GM18526 (cell line): ENCODE measurements around the gene SORL1-AS1.

ENCODE experiments used
- POLR2A ChIP-seq: IDR thresholded peaks from 3 replicates; pipeline ENCODE4 v1.6.1; 2011; ENCODE audit not compliant: insufficient read length; ENCODE audit errors: extremely low read depth

SORL1-AS1 gene

GRCh38 chr11:121431820-121432526 lies 20.8 kb downstream of the SORL1-AS1 start:
- TF ChIP-seq POLR2A = no peak

- no peak for TF ChIP-seq POLR2A
Observed at GRCh38 chr11:121429556-121429955, 23.2 kb downstream of the SORL1-AS1 start.

DNA sequence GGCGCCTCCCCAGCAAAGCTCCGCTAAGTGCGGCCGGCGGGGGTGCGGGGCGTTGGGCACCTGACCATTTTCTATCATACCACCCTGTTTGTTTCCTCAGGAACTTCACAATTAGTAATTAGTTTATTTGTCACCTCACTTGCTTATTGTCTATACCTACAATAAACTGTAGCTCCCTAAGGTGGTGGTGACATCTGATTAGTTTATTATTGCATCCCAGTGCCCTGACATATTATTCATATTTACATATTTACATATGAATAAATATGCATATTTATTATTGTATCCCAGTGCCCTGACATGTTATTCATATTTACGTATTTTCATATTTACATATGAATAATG lies 25.4 kb downstream of the SORL1-AS1 start:
- TF ChIP-seq POLR2A = no peak

DNA sequence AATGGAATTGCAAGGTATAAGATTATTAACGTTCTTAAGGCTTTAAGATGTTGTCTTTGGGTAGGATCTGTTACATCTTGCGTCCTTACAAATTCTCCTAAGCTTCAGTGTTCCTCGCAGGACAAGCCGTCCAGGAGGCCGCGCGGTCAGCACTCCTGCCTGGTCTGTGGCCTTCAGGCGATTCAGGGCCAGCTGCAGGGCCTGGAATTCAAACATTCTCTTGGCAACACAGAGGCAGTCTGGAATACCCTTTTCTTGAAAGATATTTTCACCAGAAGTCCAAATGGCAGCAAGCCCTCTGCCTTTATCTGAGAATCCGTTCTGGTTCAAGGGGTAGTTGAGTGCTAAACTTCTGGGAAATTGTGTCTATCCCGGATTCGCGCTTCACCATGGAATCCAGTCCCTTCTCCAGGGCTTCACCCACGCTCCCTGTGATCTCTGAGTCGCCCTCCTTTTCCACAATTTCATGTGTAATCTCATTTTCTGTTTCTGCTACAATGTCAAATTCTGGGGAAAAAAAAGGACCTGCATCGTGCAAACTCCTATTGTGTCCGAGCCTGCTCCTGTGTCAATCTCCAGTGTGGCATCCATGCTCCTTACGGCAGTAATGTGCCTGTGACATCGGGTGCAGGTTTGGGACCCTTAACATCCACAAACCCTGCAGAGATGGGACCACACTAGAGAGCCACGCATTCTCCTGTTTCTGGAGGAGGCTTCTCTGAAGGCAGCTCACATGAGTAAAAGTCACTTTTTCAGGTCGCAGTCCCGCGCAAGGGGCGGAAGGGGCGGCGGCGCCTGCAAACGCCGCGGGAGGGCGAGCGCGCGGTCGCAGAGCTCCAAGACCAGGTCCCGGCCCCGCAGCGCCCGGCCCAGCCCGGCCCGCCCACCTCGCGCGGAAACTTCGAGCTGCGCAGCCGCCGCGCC lies 26.0 kb downstream of the SORL1-AS1 start:
- TF ChIP-seq POLR2A = no peak

DNA sequence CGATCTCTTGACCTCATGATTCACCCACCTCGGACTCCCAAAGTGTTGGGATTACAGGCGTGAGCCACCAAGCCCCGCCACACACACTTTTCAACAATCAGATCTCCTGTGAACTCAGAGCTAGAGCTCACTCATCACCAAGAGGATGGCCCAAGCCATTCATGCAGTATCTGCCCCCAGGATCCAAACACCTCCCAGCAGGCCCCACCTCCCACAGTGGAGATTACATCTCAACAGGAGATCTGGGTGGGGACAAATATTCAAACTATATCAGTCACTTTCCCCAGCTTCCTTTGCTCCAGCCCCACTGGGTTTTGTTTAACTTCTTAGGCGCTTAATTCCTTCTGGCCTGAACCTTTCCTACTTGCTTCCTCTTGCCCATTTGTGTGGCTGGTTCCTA lies 26.9 kb downstream of the SORL1-AS1 start:
- no peak for TF ChIP-seq POLR2A

DNA sequence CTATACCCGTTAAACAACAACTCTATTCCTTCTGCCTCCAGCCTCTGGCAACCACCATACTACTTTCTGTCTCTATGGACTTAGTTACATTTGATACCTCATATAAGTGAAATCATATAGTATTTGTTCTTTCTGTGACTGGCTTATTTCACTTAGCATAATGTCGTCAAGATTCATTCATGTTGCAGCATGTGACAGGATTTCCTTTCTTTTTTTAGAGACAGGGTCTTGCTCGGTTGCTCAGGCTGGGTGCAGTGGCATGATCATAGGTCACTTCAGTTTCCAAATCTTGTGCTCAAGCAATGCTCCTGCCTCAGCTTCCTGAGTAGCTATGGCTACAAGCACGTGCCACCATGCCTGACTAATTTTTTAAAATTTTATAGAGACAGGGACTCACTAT lies 30.1 kb downstream of the SORL1-AS1 start:
- no peak for TF ChIP-seq POLR2A

DNA sequence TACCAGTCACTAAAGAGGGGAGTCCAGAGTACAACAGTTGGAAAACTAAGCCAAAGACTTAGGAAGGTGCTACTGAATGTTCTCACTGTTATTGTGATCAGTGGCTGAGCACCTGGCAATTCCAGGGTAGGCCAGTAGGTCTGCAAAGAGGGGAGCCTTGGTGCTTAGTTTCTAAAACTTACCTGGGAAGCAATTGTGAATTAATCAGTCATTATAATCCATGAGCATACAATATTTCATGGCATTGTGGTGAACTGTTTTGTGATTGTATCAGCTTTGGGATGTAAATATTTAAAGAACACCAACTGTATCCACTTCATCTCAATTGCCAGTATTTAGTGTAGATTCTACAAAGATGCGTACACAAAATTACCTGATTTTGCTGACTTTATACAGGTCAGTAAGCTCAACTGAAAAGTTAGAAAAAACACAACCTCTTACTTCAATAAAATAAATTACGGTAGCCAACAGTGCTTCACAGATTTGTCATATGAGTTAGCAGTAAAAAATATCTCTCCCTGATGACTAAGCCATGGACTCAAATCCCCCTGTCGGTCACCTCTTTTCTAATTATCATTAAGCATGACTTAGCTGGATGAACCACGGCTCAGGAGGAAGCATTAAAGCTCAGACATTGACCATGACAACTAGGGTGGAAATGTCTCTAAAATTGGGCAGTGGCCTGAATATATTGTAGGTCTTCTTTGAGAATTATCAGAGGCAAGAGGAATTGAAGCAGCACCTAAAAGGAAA lies 31.4 kb downstream of the SORL1-AS1 start:
- TF ChIP-seq POLR2A = no peak

- TF ChIP-seq POLR2A = no peak
Observed at GRCh38 chr11:121420398-121420797, 32.4 kb downstream of the SORL1-AS1 start.

- no peak for TF ChIP-seq POLR2A
Observed at GRCh38 chr11:121419836-121420235, 32.9 kb downstream of the SORL1-AS1 start.

DNA sequence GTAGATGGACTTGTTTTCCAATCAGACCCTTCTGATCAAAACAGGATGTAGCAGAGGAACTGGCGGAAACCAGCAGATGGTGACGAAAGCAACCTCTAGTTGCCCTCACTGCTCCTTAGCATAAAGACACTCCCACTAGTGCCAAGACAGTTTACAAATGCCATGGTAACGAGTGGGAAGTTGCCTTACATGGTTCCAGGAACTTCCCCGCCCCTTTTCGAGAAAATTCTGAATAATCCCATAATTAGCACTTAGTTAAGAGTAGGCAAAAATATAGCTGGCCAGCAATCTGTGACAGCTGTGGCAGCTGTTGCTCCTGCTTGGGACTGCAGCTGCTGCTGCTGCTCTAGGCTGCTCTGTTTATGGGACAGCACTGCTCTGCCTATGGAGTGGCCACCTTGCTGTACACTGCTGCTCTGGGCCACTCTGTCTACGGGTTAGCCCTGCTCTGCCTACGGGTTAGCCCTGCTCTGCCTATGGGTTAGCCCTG lies 34.1 kb downstream of the SORL1-AS1 start:
- no peak for TF ChIP-seq POLR2A

- no peak for TF ChIP-seq POLR2A
Observed at GRCh38 chr11:121417607-121418006, 35.2 kb downstream of the SORL1-AS1 start.

- TF ChIP-seq POLR2A = no peak
Observed at GRCh38 chr11:121417055-121417551, 35.7 kb downstream of the SORL1-AS1 start.

GRCh38 chr11:121415856-121416255 lies 36.9 kb downstream of the SORL1-AS1 start:
- TF ChIP-seq POLR2A = no peak

- TF ChIP-seq POLR2A = no peak
Observed at GRCh38 chr11:121414141-121414913, 38.4 kb downstream of the SORL1-AS1 start.
